ENCODE results near the gene ZFHX2. TPM values are rescaled to one million over a fixed set of nuclear protein-coding genes. Genes with fewer than 3 reads are reported as not detected.

Gene ZFHX2
- total and polyA plus RNA-seq, 2 of the 13 experiments (the other 11 are each of a cell fraction or from before 2014, with no cell fraction given): 0.17 to 0.44 TPM

GRCh38 chr14:23561873-23562821, 10.6 kb upstream of the ZFHX2 start (continued):
- TF ChIP-seq SMAD1 (CRISPR knock-in tag; IDR thresholded peaks at IDR 0.05; ENCODE audit: borderline replicate concordance, low read depth) (peak; percentile 49; the same call in 1 of the 2 replicates), XBP1 (CRISPR knock-in tag; IDR thresholded peaks at IDR 0.05) (0 out of 2 replicates have a peak, but pooled peaks have one; percentile 26), ZBTB2 (CRISPR knock-in tag; IDR thresholded peaks at IDR 0.05; ENCODE audit: low read depth) (no peak; the same call in 1 of the 2 replicates), ASH2L (IDR thresholded peaks at IDR 0.05; ENCODE audit: insufficient read length, low read depth, low read length) (no peak), KLF12 (CRISPR knock-in tag; IDR thresholded peaks at IDR 0.05; ENCODE audit: borderline replicate concordance) (no peak), ADNP (CRISPR knock-in tag; IDR thresholded peaks at IDR 0.05) (no peak), NCOR1 (IDR thresholded peaks at IDR 0.05; ENCODE audit: borderline replicate concordance, low read length) (no peak), ZNF232 (CRISPR knock-in tag; IDR thresholded peaks at IDR 0.05; ENCODE audit: borderline replicate concordance) (0 out of 2 replicates have a peak, but pooled peaks have one; percentile 34), ZNF180 (CRISPR knock-in tag; IDR thresholded peaks at IDR 0.05; ENCODE audit: borderline replicate concordance, low read depth) (no peak), RBFOX2 (IDR thresholded peaks at IDR 0.05; ENCODE audit: low read depth, low read length) (peak; percentile 56), ZIK1 (CRISPR knock-in tag; IDR thresholded peaks at IDR 0.05; ENCODE audit: borderline replicate concordance, low read depth) (no peak), ZNF552 (CRISPR knock-in tag; IDR thresholded peaks at IDR 0.05; ENCODE audit: borderline replicate concordance) (0 out of 2 replicates have a peak, but pooled peaks have one; percentile 81)
- TF ChIP-seq, protein P1, sequence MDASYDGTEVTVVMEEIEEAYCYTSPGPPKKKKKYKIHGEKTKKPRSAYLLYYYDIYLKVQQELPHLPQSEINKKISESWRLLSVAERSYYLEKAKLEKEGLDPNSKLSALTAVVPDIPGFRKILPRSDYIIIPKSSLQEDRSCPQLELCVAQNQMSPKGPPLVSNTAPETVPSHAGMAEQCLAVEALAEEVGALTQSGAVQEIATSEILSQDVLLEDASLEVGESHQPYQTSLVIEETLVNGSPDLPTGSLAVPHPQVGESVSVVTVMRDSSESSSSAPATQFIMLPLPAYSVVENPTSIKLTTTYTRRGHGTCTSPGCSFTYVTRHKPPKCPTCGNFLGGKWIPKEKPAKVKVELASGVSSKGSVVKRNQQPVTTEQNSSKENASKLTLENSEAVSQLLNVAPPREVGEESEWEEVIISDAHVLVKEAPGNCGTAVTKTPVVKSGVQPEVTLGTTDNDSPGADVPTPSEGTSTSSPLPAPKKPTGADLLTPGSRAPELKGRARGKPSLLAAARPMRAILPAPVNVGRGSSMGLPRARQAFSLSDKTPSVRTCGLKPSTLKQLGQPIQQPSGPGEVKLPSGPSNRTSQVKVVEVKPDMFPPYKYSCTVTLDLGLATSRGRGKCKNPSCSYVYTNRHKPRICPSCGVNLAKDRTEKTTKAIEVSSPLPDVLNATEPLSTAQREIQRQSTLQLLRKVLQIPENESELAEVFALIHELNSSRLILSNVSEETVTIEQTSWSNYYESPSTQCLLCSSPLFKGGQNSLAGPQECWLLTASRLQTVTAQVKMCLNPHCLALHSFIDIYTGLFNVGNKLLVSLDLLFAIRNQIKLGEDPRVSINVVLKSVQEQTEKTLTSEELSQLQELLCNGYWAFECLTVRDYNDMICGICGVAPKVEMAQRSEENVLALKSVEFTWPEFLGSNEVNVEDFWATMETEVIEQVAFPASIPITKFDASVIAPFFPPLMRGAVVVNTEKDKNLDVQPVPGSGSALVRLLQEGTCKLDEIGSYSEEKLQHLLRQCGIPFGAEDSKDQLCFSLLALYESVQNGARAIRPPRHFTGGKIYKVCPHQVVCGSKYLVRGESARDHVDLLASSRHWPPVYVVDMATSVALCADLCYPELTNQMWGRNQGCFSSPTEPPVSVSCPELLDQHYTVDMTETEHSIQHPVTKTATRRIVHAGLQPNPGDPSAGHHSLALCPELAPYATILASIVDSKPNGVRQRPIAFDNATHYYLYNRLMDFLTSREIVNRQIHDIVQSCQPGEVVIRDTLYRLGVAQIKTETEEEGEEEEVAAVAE (CRISPR knock-in tag; IDR thresholded peaks at IDR 0.05; ENCODE audit: borderline replicate concordance): no peak; the same call in 1 of the 2 replicates
- TF ChIP-seq, protein P2, sequence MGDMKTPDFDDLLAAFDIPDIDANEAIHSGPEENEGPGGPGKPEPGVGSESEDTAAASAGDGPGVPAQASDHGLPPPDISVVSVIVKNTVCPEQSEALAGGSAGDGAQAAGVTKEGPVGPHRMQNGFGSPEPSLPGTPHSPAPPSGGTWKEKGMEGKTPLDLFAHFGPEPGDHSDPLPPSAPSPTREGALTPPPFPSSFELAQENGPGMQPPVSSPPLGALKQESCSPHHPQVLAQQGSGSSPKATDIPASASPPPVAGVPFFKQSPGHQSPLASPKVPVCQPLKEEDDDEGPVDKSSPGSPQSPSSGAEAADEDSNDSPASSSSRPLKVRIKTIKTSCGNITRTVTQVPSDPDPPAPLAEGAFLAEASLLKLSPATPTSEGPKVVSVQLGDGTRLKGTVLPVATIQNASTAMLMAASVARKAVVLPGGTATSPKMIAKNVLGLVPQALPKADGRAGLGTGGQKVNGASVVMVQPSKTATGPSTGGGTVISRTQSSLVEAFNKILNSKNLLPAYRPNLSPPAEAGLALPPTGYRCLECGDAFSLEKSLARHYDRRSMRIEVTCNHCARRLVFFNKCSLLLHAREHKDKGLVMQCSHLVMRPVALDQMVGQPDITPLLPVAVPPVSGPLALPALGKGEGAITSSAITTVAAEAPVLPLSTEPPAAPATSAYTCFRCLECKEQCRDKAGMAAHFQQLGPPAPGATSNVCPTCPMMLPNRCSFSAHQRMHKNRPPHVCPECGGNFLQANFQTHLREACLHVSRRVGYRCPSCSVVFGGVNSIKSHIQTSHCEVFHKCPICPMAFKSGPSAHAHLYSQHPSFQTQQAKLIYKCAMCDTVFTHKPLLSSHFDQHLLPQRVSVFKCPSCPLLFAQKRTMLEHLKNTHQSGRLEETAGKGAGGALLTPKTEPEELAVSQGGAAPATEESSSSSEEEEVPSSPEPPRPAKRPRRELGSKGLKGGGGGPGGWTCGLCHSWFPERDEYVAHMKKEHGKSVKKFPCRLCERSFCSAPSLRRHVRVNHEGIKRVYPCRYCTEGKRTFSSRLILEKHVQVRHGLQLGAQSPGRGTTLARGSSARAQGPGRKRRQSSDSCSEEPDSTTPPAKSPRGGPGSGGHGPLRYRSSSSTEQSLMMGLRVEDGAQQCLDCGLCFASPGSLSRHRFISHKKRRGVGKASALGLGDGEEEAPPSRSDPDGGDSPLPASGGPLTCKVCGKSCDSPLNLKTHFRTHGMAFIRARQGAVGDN (CRISPR knock-in tag; IDR thresholded peaks at IDR 0.05): 0 out of 2 replicates have a peak, but pooled peaks have one; percentile 32
- TF ChIP-seq, protein P3, sequence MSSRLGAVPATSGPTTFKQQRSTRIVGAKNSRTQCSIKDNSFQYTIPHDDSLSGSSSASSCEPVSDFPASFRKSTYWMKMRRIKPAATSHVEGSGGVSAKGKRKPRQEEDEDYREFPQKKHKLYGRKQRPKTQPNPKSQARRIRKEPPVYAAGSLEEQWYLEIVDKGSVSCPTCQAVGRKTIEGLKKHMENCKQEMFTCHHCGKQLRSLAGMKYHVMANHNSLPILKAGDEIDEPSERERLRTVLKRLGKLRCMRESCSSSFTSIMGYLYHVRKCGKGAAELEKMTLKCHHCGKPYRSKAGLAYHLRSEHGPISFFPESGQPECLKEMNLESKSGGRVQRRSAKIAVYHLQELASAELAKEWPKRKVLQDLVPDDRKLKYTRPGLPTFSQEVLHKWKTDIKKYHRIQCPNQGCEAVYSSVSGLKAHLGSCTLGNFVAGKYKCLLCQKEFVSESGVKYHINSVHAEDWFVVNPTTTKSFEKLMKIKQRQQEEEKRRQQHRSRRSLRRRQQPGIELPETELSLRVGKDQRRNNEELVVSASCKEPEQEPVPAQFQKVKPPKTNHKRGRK (CRISPR knock-in tag; IDR thresholded peaks at IDR 0.05): peak; percentile 81

Data from HepG2 (cell line).